8988T (cell line): ENCODE measurements around the gene C16orf89.
A peak's percentile ranks its signal among the peaks of the same experiment; 100 is the strongest.
"Not testable (repeated sequence)": the region's sequence is repeated elsewhere in the genome, so short reads cannot be mapped to it uniquely, and the experiment has no call there.

ENCODE experiments used
- DNase-seq: peaks from one replicate; pipeline ENCODE4 v3.0.0; 2011

C16orf89 gene

GRCh38 chr16:5065813-5066212 lies at the start of gene C16orf89:
Gene C16orf89 (minus strand): TSS chr16:5065956. CDS start chr16:5065908, 48 bp downstream.
- no peak for DNase-seq

- not testable (repeated sequence) for DNase-seq
Measured at GRCh38 chr16:5110933-5111332, 45.2 kb upstream of the C16orf89 start.

GRCh38 chr16:5108505-5109158 lies 42.9 kb upstream of the C16orf89 start:
- DNase-seq = no peak

- DNase-seq = not testable (repeated sequence)
Measured at GRCh38 chr16:5105039-5105438, 39.3 kb upstream of the C16orf89 start.

- DNase-seq = not testable (repeated sequence)
Measured at GRCh38 chr16:5103296-5104032, 37.7 kb upstream of the C16orf89 start.

- not testable (repeated sequence) for DNase-seq
Measured at GRCh38 chr16:5099174-5099573, 33.4 kb upstream of the C16orf89 start.

- DNase-seq = not testable (repeated sequence)
Measured at GRCh38 chr16:5098221-5099159, 32.7 kb upstream of the C16orf89 start.

GRCh38 chr16:5097470-5098220 lies 31.9 kb upstream of the C16orf89 start, which contains the start of gene EEF2KMT:
Gene EEF2KMT (minus strand): TSS chr16:5097795. CDS start chr16:5097739, 56 bp downstream.
- DNase-seq = peak; percentile 51

- DNase-seq = not testable (repeated sequence)
Measured at GRCh38 chr16:5097061-5097469, 31.3 kb upstream of the C16orf89 start.

GRCh38 chr16:5096437-5097060 lies 30.8 kb upstream of the C16orf89 start:
- not testable (repeated sequence) for DNase-seq

GRCh38 chr16:5095145-5095830 lies 29.5 kb upstream of the C16orf89 start:
- not testable (repeated sequence) for DNase-seq

- DNase-seq = not testable (repeated sequence)
Measured at GRCh38 chr16:5093746-5094145, 28.0 kb upstream of the C16orf89 start.

GRCh38 chr16:5093081-5093480 lies 27.3 kb upstream of the C16orf89 start:
- DNase-seq = not testable (repeated sequence)

GRCh38 chr16:5090592-5090991 lies 24.8 kb upstream of the C16orf89 start:
- DNase-seq = not testable (repeated sequence)

GRCh38 chr16:5089911-5090555 lies 24.3 kb upstream of the C16orf89 start:
- not testable (repeated sequence) for DNase-seq

GRCh38 chr16:5088936-5089335 lies 23.2 kb upstream of the C16orf89 start:
- DNase-seq = not testable (repeated sequence)

GRCh38 chr16:5088086-5088790 lies 22.5 kb upstream of the C16orf89 start:
- DNase-seq = not testable (repeated sequence)

- not testable (repeated sequence) for DNase-seq
Measured at GRCh38 chr16:5085716-5086115, 20.0 kb upstream of the C16orf89 start.

GRCh38 chr16:5084802-5085201 lies 19.0 kb upstream of the C16orf89 start:
- not testable (repeated sequence) for DNase-seq
